ENCODE data around the gene AGMAT. TPM values are rescaled to one million over a fixed set of nuclear protein-coding genes. Genes with fewer than 3 reads are reported as not detected.

AGMAT gene
- total and polyA plus RNA-seq, 3 donors from 2014 or later, result 0.99 to 1.8 (median 1.5) TPM

DNA sequence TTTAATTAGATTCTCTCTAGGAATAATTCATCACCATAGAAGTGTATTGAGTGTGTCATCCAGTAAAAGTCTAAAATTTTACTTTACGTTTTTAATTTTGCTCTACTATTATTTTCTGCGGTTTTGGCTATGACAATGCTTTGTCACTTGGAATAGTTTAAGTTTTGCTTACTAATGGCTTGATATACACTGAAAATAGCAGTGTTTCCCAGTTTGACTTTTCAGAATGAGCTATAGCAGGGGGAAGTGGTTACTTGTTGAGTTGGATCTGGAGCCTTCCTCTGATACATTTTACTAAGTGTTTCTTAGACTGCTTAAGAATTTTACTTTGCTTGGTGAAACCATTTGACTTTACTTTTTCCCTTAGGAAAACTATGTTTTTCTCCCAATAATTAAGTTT, 53.2 kb downstream of the AGMAT start:
- H3K4me1 ChIP-seq, result peaks cover 9% of the 10 kb centered on the region
- intact Hi-C loops (cut with DNase I; ENCODE audit: low total_unique reads), result no loop called here
- 86 to 90% methylated on average over 2 of the region's 2 CpGs for WGBS, 2 donors
- no peak for DNase-seq
- no peaks in the 10 kb centered on the region for H3K27me3 ChIP-seq
- H3K4me3 ChIP-seq, result no peak overlapping the region
- no peak for TF ChIP-seq POLR2A (IDR thresholded peaks at IDR 0.05)
- TF ChIP-seq, protein P1, sequence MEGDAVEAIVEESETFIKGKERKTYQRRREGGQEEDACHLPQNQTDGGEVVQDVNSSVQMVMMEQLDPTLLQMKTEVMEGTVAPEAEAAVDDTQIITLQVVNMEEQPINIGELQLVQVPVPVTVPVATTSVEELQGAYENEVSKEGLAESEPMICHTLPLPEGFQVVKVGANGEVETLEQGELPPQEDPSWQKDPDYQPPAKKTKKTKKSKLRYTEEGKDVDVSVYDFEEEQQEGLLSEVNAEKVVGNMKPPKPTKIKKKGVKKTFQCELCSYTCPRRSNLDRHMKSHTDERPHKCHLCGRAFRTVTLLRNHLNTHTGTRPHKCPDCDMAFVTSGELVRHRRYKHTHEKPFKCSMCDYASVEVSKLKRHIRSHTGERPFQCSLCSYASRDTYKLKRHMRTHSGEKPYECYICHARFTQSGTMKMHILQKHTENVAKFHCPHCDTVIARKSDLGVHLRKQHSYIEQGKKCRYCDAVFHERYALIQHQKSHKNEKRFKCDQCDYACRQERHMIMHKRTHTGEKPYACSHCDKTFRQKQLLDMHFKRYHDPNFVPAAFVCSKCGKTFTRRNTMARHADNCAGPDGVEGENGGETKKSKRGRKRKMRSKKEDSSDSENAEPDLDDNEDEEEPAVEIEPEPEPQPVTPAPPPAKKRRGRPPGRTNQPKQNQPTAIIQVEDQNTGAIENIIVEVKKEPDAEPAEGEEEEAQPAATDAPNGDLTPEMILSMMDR (IDR thresholded peaks at IDR 0.05), result no peak
- no peaks in the 10 kb centered on the region for H3K9me3 ChIP-seq
- H3K36me3 ChIP-seq (ENCODE audit: low read depth, missing control alignments), result no peaks in the 10 kb centered on the region
- H3K27ac ChIP-seq, result no peak overlapping the region

DNA sequence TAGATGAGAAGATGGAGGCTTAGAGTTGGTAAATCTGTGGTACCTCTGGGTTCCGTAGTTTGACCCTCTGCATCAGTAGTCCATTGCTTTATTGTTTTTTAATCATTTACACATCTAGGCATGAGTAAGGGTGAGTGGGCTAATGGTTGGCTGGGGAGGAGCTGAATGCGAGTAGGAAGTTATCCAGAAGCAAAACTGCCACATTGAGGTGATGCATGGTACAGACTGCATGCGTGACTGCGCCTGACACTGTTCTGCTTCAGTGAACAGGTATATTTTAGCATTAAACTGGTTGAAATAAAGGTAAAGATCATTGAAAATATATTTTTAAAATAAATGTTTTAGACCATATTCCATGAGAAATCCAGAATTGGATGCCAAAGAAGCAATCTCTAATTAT, 53.8 kb downstream of the AGMAT start:
- H3K4me3 ChIP-seq, result no peak overlapping the region
- no peaks in the 10 kb centered on the region for H3K9me3 ChIP-seq
- no peak for DNase-seq
- 92 to 95% methylated on average over 4 of the region's 4 CpGs for WGBS, 2 donors
- intact Hi-C loops (cut with DNase I; ENCODE audit: low total_unique reads), result no loop called here
- no peaks in the 10 kb centered on the region for H3K27me3 ChIP-seq
- no peaks in the 10 kb centered on the region for H3K36me3 ChIP-seq (ENCODE audit: low read depth, missing control alignments)
- H3K4me1 ChIP-seq, result peaks cover 13% of the 10 kb centered on the region
- no peak for TF ChIP-seq POLR2A (IDR thresholded peaks at IDR 0.05)
- TF ChIP-seq, protein P1 (IDR thresholded peaks at IDR 0.05), result no peak
- no peak overlapping the region for H3K27ac ChIP-seq

DNA sequence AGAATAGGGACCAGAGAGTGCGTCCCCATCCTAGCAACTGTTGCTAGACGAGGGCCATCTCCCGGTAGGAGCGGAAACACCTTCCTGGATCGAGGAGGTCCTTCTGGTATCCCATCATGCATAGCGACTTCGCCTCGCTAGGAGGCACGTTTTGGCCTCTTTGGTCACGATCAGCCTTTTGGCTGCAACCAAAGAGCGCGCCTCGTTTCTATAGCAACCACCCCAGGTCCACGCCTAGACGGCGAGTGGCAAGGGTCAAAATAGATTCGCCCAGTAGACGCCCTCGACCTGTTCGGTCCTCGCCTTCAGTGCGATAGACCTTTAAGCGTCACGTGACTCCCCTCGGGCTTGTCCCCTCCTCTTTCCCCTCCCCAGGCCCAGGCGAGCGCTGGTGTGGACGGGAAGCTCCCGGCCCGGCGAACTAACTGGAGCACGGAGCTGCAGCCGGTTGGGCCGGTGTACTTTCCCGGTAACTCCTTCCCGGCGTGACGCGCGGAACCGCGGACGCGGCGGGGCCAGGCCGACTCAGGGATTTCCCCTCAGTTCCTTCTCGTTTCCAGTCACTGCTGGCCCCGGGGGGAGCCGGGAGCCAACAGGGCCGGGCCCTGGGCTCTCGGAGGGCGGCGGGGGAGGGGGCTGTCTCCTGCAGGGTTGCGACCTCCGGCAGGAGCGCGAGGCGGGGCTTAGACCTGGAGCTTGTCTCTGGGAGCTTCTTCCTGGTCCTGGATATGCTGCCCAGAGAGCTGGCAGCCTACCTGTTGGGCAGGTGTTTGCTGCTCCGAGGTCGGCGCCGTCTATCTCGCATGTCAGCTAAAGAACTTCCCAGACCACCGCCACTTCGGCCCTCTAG, 58.1 kb downstream of the AGMAT start, which contains the start of gene DNAJC16:
DNAJC16 (plus strand) TSS at position 359 of the 850 bp plus-strand sequence. CDS start 2,258 bp downstream, outside the sequence.
- peak; percentile 99 for DNase-seq
- no peaks in the 10 kb centered on the region for H3K36me3 ChIP-seq (ENCODE audit: low read depth, missing control alignments)
- WGBS, 2 donors, result 0% methylated on average over 28 to 62 of the region's 65 CpGs
- peak within 1 kb of the TSS; percentile 98 for H3K27ac ChIP-seq
- H3K27me3 ChIP-seq, result no peaks in the 10 kb centered on the region
- peak within 1 kb of the TSS; percentile 84 to 94 for H3K4me3 ChIP-seq
- intact Hi-C loops (cut with DNase I; ENCODE audit: low total_unique reads), result no loop called here
- H3K4me1 ChIP-seq, result peaks cover 31% of the 10 kb centered on the region
- no peaks in the 10 kb centered on the region for H3K9me3 ChIP-seq
- TF ChIP-seq, protein P1 (IDR thresholded peaks at IDR 0.05), result peak; percentile 9 to 35 (median 31)
- TF ChIP-seq POLR2A (IDR thresholded peaks at IDR 0.05), result peak; percentile 32

DNA sequence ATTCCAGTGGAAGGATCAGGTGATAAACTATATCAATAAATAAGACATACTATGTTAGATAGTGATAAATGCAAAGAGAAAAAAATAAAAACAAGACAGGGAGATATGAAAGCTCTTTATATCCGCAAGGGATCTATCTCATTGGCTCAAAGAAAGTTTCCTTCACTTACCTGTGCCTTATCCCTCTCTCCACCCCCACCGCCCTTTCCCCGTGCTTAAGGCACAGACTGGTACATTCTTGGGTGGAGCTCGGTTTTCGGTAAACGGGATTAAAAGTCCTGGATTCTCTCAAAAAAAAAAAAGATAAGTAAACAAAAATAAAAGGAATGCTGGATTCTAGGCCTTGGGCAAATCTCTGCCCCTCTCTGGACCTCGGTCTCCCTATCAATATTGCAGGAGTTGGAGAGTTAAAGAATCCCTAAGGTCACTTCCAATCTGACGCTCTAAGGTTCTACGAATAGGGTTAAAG, 58.8 kb downstream of the AGMAT start:
- intact Hi-C loops (cut with DNase I; ENCODE audit: low total_unique reads), result no loop called here
- TF ChIP-seq, protein P1 (IDR thresholded peaks at IDR 0.05), result no peak
- no peak for TF ChIP-seq POLR2A (IDR thresholded peaks at IDR 0.05)
- H3K9me3 ChIP-seq, result no peaks in the 10 kb centered on the region
- H3K36me3 ChIP-seq (ENCODE audit: low read depth, missing control alignments), result no peaks in the 10 kb centered on the region
- peak overlapping the region; percentile 16 to 84 for H3K4me3 ChIP-seq
- 5 to 8% methylated on average over 9 of the region's 9 CpGs for WGBS, 2 donors
- no peaks in the 10 kb centered on the region for H3K27me3 ChIP-seq
- no peak for DNase-seq
- peaks cover 31% of the 10 kb centered on the region for H3K4me1 ChIP-seq
- H3K27ac ChIP-seq, result peak overlapping the region; percentile 98

Data from testis (tissue), 3 donors.